Activated T-cell treated with anti-CD3 and anti-CD28 coated beads for 4 hours (primary cell): ENCODE data around the gene CDYL2.

ENCODE experiments used
- DNase-seq: peaks from one replicate; pipeline ENCODE4 v3.0.0-alpha.2; 2020

CDYL2 gene

GRCh38 chr16:80703131-80704071 lies 101.0 kb downstream of the CDYL2 start:
- no peak for DNase-seq

GRCh38 chr16:80702696-80703095 lies 101.7 kb downstream of the CDYL2 start:
- no peak for DNase-seq

- DNase-seq: no peak
These were observed 103.8 kb downstream of the CDYL2 start for GRCh38 chr16:80700558-80700957.

- DNase-seq: no peak
These were observed 109.4 kb downstream of the CDYL2 start for GRCh38 chr16:80695020-80695419.

GRCh38 chr16:80693553-80693952 lies 110.8 kb downstream of the CDYL2 start:
- no peak for DNase-seq

- no peak for DNase-seq
These were observed 112.1 kb downstream of the CDYL2 start for GRCh38 chr16:80692270-80692669.

GRCh38 chr16:80691111-80691741 lies 113.2 kb downstream of the CDYL2 start:
- no peak for DNase-seq

- DNase-seq: no peak
These were observed 114.9 kb downstream of the CDYL2 start for GRCh38 chr16:80689487-80689886.

- DNase-seq: no peak
These were observed 116.8 kb downstream of the CDYL2 start for GRCh38 chr16:80687606-80688005.

- DNase-seq: no peak
These were observed 119.5 kb downstream of the CDYL2 start for GRCh38 chr16:80684906-80685305.

- DNase-seq: no peak
These were observed 120.1 kb downstream of the CDYL2 start for GRCh38 chr16:80684136-80684765.

- no peak for DNase-seq
These were observed 120.8 kb downstream of the CDYL2 start for GRCh38 chr16:80683646-80684045.

- DNase-seq: no peak
These were observed 121.9 kb downstream of the CDYL2 start for GRCh38 chr16:80682421-80683070.

GRCh38 chr16:80681436-80681835 lies 123.0 kb downstream of the CDYL2 start:
- no peak for DNase-seq

GRCh38 chr16:80680839-80681238 lies 123.6 kb downstream of the CDYL2 start:
- no peak for DNase-seq

GRCh38 chr16:80680046-80680445 lies 124.4 kb downstream of the CDYL2 start:
- DNase-seq: no peak

- DNase-seq: no peak
These were observed 129.5 kb downstream of the CDYL2 start for GRCh38 chr16:80674884-80675283.

GRCh38 chr16:80672379-80672778 lies 132.0 kb downstream of the CDYL2 start:
- DNase-seq: no peak

GRCh38 chr16:80671281-80671849 lies 133.0 kb downstream of the CDYL2 start:
- DNase-seq: no peak

GRCh38 chr16:80670170-80670865 lies 134.1 kb downstream of the CDYL2 start:
- DNase-seq: no peak

- DNase-seq: no peak
These were observed 134.7 kb downstream of the CDYL2 start for GRCh38 chr16:80669673-80670072.

- DNase-seq: no peak
These were observed 136.5 kb downstream of the CDYL2 start for GRCh38 chr16:80667925-80668324.
